ENCODE measurements around the gene ATG9B. TPM values are rescaled to one million over a fixed set of nuclear protein-coding genes. Genes with fewer than 3 reads are reported as not detected.

ATG9B gene
- total and polyA plus RNA-seq, 9 of the 15 experiments (the other 6 are each of a cell fraction or from before 2014, with no cell fraction given) = 0.29 to 8.0 (median 2.1) TPM

- H3K27ac ChIP-seq (ENCODE audit: extremely low read depth, low read depth, low read length) = no peak overlapping the region
- H3K9me3 ChIP-seq (replicated peaks; ENCODE audit: control insufficient read depth, insufficient read depth, low read depth, low read length) = no peaks in the 10 kb centered on the region
- H2AFZ ChIP-seq (ENCODE audit: low read depth, low read length) = no peak overlapping the region
- H3K9me1 ChIP-seq (ENCODE audit: control insufficient read depth, insufficient read depth, low read length) = no peaks in the 10 kb centered on the region
- no peak overlapping the region for H3K4me2 ChIP-seq (ENCODE audit: insufficient read depth, low read length)
- no peaks in the 10 kb centered on the region; a peak in 1 of 5 replicates for H3K27me3 ChIP-seq (ENCODE audit: control insufficient read depth in 2 of 2, insufficient read depth in 2 of 2, low read length in 2 of 2)
- no TSS peak for BruUV-seq (replicated peaks)
- no peak for DNase-seq (ENCODE audit: extremely low read depth in 1 of 4, low spot score in 3 of 4)
- POLR2A ChIA-PET = interaction anchor here (0.9 to 1.2 kb wide), 4 partner anchors 9 to 15 kb away, joined by 3 to 4 read pairs (median 4); partner anchors contain the start of genes ABCB8 and ATG9B
- no peaks in the 10 kb centered on the region for H4K20me1 ChIP-seq (replicated peaks; ENCODE audit: control insufficient read depth, insufficient read depth, low read length)
- peaks cover 32% of the 10 kb centered on the region for H3K79me2 ChIP-seq (ENCODE audit: control insufficient read depth, insufficient read depth, low read length)
- no peak for FAIRE-seq
- intact Hi-C loops (cut with micrococcal nuclease) = loop anchor here (10.0 kb wide), 1 partner anchor 160 kb away; no protein-coding TSS in a partner anchor
- ATAC-seq = no peak
- H3K4me3 ChIP-seq = no peak overlapping the region
- TF ChIP-seq BRD4 (IDR thresholded peaks at IDR 0.05) (no peak), HDGF (IDR thresholded peaks at IDR 0.05) (no peak), ZNF140 (CRISPR knock-in tag; IDR thresholded peaks at IDR 0.05) (no peak), RBM22 (IDR thresholded peaks at IDR 0.05; ENCODE audit: low read depth, low read length, poor library complexity, severe bottlenecking) (no peak), ZNF232 (CRISPR knock-in tag; IDR thresholded peaks at IDR 0.05) (no peak), DNMT1 (IDR thresholded peaks at IDR 0.05) (no peak)
- CTCF ChIA-PET (ENCODE audit: low intra/inter-chr PET ratio) = no interaction called here
- H3K4me1 ChIP-seq (replicated peaks in 1 of 2; ENCODE audit: control insufficient read depth in 2 of 2, insufficient read depth in 2 of 2, low read length in 2 of 2) = peaks cover 38 to 84% of the 10 kb centered on the region in 2 experiments
- peaks cover 40% of the 10 kb centered on the region; the same call in 2 of the 3 replicates for H3K36me3 ChIP-seq (ENCODE audit: control insufficient read depth, insufficient read depth, low read length)
- H3K9ac ChIP-seq (ENCODE audit: insufficient read depth in 1 of 2, low read depth in 2 of 2, low read length in 2 of 2) = peak overlapping the region in 1 of 2 experiments; percentile 28; a peak in 1 of 4 replicates
- in situ Hi-C loops (cut with MboI) = no loop called here
- 77% methylated on average over 8 of the region's 8 CpGs for WGBS (ENCODE audit: insufficient coverage, low coverage, missing lambda C conversion rate)
These were observed 9.3 kb downstream of the ATG9B start for GRCh38 chr7:151014950-151015349.
